Transverse colon (tissue), 4 donors: ENCODE measurements around the gene PDHB. TPM values are rescaled to one million over a fixed set of nuclear protein-coding genes. Genes with fewer than 3 reads are reported as not detected.

Experiments used
- DNase-seq: peaks from one replicate; pipeline ENCODE4 v3.0.0-alpha.2; 2019
- H3K27ac ChIP-seq, 4 donors: fragments of 200-600 bp; sonication (generic); 2 replicates each; pipeline ENCODE4 v1.5.1; 2016 to 2018; ENCODE audit warnings: inconsistent platforms in 4 of 4
- H3K27me3 ChIP-seq: fragments of 200-600 bp; sonication (generic); 2 replicates; pipeline ENCODE4 v1.5.1; 2017; ENCODE audit warnings: inconsistent platforms
- H3K36me3 ChIP-seq, 4 donors: fragments of 200-600 bp; sonication (generic); 2 replicates each; pipeline ENCODE4 v1.5.1; 2017 to 2019; ENCODE audit warnings: inconsistent platforms in 4 of 4
- H3K4me1 ChIP-seq, 4 donors: fragments of 200-600 bp; sonication (generic); 2 replicates each; pipeline ENCODE4 v1.5.1; 2017 to 2020; ENCODE audit warnings: inconsistent platforms in 4 of 4
- H3K4me3 ChIP-seq, 4 donors: fragments of 200-600 bp; sonication (generic); 1 replicate in 1 of 4; 2 replicates in 3 of 4; pipeline versions ENCODE4 v1.5.1 to v1.6.1; 2017 to 2019; ENCODE audit warnings: inconsistent platforms in 4 of 4
- H3K9me3 ChIP-seq, 2 donors: fragments of 200-600 bp; sonication (generic); 2 replicates each; pipeline ENCODE4 v1.5.1; 2017 to 2019; ENCODE audit warnings: inconsistent platforms in 2 of 2
- CTCF ChIP-seq, 5 experiments: fragments of 200-600 bp in 3 of 5; fragments of 450-650 bp in 2 of 5; sonication (generic) in 3 of 5; IDR thresholded peaks; 1 replicate in 2 of 5; 2 replicates in 3 of 5; pipeline ENCODE4 v1.5.1; 2016 to 2017; ENCODE audit warnings: antibody characterized with exemption in 5 of 5, inconsistent platforms in 3 of 5, mild to moderate bottlenecking in 2 of 5, moderate library complexity in 1 of 5
- EP300 ChIP-seq: sonication (generic); formaldehyde crosslinking; IDR thresholded peaks from one replicate; pipeline ENCODE4 v1.6.1; 2017; ENCODE audit warnings: antibody characterized with exemption, low read depth
- POLR2A ChIP-seq: fragments of 450-650 bp; IDR thresholded peaks from one replicate; pipeline ENCODE4 v1.6.1; 2016; ENCODE audit warnings: antibody characterized with exemption, mild to moderate bottlenecking, moderate library complexity
- POLR2AphosphoS5 ChIP-seq, 3 donors: sonication (generic); formaldehyde crosslinking; IDR thresholded peaks; one replicate each; pipeline ENCODE4 v1.6.1; 2016; ENCODE audit warnings: antibody characterized with exemption in 3 of 3
- WGBS, 2 donors: methylation state at CpG; one replicate each; pipeline ENCODE4 v1.1.5; 2018; ENCODE audit warnings: low coverage in 1 of 2; 5-methylcytosine and 5-hydroxymethylcytosine counted together
- in situ Hi-C, 4 donors: fragments of 200-750 bp; cut with MboI; loops; one replicate each; pipeline versions ENCODE4 v1.15.0 to v1.15.1; 2017; ENCODE audit warnings: low sequenced_read_pairs in 3 of 4, low pct_ligation_motif_present in 1 of 4, low pct_unique_long_range_greater_than_20kb in 1 of 4
- intact Hi-C: fragments of 100-400 bp; cut with DNase I; formaldehyde crosslinking; loops from one replicate; pipeline ENCODE4 v1.15.1; 2023; ENCODE audit warnings: low total_unique reads
- total RNA-seq, 4 donors: library from RNA; depleted of rRNA; stranded (reverse); fragments of >200 nt; gene quantifications; one replicate each; pipeline ENCODE4 v1.1.0, GENCODE V29; 2016

PDHB gene
- total RNA-seq, 4 donors from 2014 or later = 22.7 to 99.7 (median 73.7) TPM

- Histone ChIP-seq H3K27ac (peak overlapping the region in 1 of 4 donors; percentile 19), H3K9me3 (no peaks in the 10 kb centered on the region), H3K27me3 (no peaks in the 10 kb centered on the region), H3K4me1 (peaks cover 2 to 40% (median 17%) of the 10 kb centered on the region in 4 donors), H3K4me3 (no peak overlapping the region), H3K36me3 (no peaks in the 10 kb centered on the region)
- in situ Hi-C loops = loop anchor here in 2 of 4 donors (10.0 to 25.0 kb wide), 2 partner anchors 91 to 229 kb away; no protein-coding TSS in a partner anchor
- no peak for DNase-seq
- intact Hi-C loops = loop anchor here (5.0 kb wide), 1 partner anchor 84 kb away; the partner anchor contains the start of gene PXK
- 83 to 85% methylated on average over 1 to 2 of the region's 2 CpGs for WGBS, 2 donors
- TF ChIP-seq POLR2A (no peak), EP300 (no peak), POLR2AphosphoS5 (IDR thresholded peaks at IDR 0.05) (no peak), CTCF (IDR thresholded peaks at IDR 0.05) (no peak)
Observed at GRCh38 chr3:58416191-58416590, 17.4 kb downstream of the PDHB start.

GRCh38 chr3:58414538-58415197 lies 19.0 kb downstream of the PDHB start:
- TF ChIP-seq POLR2AphosphoS5 (IDR thresholded peaks at IDR 0.05) = no peak
- no peak for TF ChIP-seq POLR2A
- TF ChIP-seq CTCF (IDR thresholded peaks at IDR 0.05) = peak; percentile 76 to 86 (median 85)
- H3K4me1 ChIP-seq = peaks cover 2 to 35% (median 13%) of the 10 kb centered on the region in 4 donors
- H3K9me3 ChIP-seq = no peaks in the 10 kb centered on the region
- no peak overlapping the region for H3K4me3 ChIP-seq
- H3K27me3 ChIP-seq = no peaks in the 10 kb centered on the region
- DNase-seq = peak; percentile 31
- H3K27ac ChIP-seq = peak overlapping the region in 1 of 4 donors; percentile 19
- intact Hi-C loops (loop anchor here (5.0 kb wide), 1 partner anchor 82 kb away; the partner anchor contains the start of gene PXK), in situ Hi-C loops (loop anchor here (5.0 to 25.0 kb wide), 3 partner anchors 87 to 227 kb away; no protein-coding TSS in a partner anchor)
- peaks cover 0 to 11% (median 0%) of the 10 kb centered on the region in 4 donors for H3K36me3 ChIP-seq

GRCh38 chr3:58411851-58412830 lies 21.5 kb downstream of the PDHB start:
- in situ Hi-C loops = loop anchor here (5.0 to 25.0 kb wide), 3 partner anchors 85 to 225 kb away; no protein-coding TSS in a partner anchor
- no peak for DNase-seq
- H3K4me3 ChIP-seq = no peak overlapping the region
- H3K27me3 ChIP-seq = no peaks in the 10 kb centered on the region
- 86 to 87% methylated on average over 4 to 8 of the region's 8 CpGs for WGBS, 2 donors
- TF ChIP-seq POLR2A (no peak), POLR2AphosphoS5 (IDR thresholded peaks at IDR 0.05) (no peak), EP300 (no peak), CTCF (IDR thresholded peaks at IDR 0.05) (no peak)
- peaks cover 0 to 11% (median 0%) of the 10 kb centered on the region in 4 donors for H3K36me3 ChIP-seq
- intact Hi-C loops = no loop called here
- peaks cover 0 to 28% (median 3%) of the 10 kb centered on the region in 4 donors for H3K4me1 ChIP-seq
- H3K9me3 ChIP-seq = no peaks in the 10 kb centered on the region
- no peak overlapping the region for H3K27ac ChIP-seq

- no peak for TF ChIP-seq CTCF (IDR thresholded peaks at IDR 0.05)
- TF ChIP-seq POLR2AphosphoS5 (IDR thresholded peaks at IDR 0.05) = no peak
- no peak for TF ChIP-seq EP300
- no peak for TF ChIP-seq POLR2A
- Histone ChIP-seq H3K4me3 (no peak overlapping the region), H3K27ac (no peak overlapping the region), H3K36me3 (peaks cover 0 to 11% (median 0%) of the 10 kb centered on the region in 4 donors), H3K9me3 (no peaks in the 10 kb centered on the region), H3K27me3 (no peaks in the 10 kb centered on the region), H3K4me1 (peaks cover 0 to 24% (median 0%) of the 10 kb centered on the region in 4 donors)
- in situ Hi-C loops (loop anchor here (5.0 to 25.0 kb wide), 3 partner anchors 84 to 224 kb away; no protein-coding TSS in a partner anchor), intact Hi-C loops (no loop called here)
- WGBS, 2 donors = 76 to 100% methylated on average over 3 of the region's 3 CpGs
- no peak for DNase-seq
Observed at GRCh38 chr3:58411036-58411435, 22.6 kb downstream of the PDHB start.
